ENCODE results near the gene U2AF1L4. TPM values are rescaled to one million over a fixed set of nuclear protein-coding genes. Genes with fewer than 3 reads are reported as not detected.
A peak's percentile ranks its signal among the peaks of the same experiment; 100 is the strongest.

U2AF1L4 gene
- total RNA-seq, 1 donor from 2014 or later = not detected

DNA sequence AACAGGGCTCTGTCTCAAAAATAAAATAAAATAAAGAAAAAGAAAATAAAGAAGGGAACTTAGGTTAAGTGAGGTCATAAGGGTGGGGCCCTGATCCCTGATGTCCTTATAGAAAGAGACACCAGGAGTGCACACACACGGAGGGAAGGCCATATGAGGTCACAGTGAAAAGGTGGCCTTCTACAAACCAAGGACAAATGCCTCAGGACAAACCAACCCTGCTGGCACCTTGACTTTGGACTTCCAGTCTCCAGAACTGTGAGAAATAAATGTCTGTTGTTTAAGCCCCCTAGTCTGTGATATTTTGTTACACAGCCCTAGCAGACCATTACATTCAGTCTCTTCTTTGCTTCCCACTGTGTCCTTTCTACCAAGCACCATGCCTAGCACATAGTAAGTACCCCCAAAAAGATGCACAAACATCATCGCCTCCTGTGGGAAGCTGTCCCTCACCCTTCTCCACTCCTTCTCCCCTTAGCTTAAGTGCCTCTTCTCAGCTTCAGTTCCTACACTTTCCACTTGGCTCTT lies 49.3 kb downstream of the U2AF1L4 start:
- intact Hi-C loops (cut with DNase I) = no loop called here
- Histone ChIP-seq H3K27me3 (no peaks in the 10 kb centered on the region), H3K36me3 (no peaks in the 10 kb centered on the region), H3K4me3 (no peak overlapping the region), H3K4me1 (no peaks in the 10 kb centered on the region), H3K27ac (no peak overlapping the region), H3K9me3 (no peaks in the 10 kb centered on the region)
- TF ChIP-seq, protein P1, sequence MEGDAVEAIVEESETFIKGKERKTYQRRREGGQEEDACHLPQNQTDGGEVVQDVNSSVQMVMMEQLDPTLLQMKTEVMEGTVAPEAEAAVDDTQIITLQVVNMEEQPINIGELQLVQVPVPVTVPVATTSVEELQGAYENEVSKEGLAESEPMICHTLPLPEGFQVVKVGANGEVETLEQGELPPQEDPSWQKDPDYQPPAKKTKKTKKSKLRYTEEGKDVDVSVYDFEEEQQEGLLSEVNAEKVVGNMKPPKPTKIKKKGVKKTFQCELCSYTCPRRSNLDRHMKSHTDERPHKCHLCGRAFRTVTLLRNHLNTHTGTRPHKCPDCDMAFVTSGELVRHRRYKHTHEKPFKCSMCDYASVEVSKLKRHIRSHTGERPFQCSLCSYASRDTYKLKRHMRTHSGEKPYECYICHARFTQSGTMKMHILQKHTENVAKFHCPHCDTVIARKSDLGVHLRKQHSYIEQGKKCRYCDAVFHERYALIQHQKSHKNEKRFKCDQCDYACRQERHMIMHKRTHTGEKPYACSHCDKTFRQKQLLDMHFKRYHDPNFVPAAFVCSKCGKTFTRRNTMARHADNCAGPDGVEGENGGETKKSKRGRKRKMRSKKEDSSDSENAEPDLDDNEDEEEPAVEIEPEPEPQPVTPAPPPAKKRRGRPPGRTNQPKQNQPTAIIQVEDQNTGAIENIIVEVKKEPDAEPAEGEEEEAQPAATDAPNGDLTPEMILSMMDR (IDR thresholded peaks at IDR 0.05) = no peak
- no peak for DNase-seq (ENCODE audit: low spot score in 2 of 2)

- peak; percentile 24 to 92 for DNase-seq (ENCODE audit: low spot score in 2 of 2)
- Histone ChIP-seq H3K4me1 (no peaks in the 10 kb centered on the region), H3K27me3 (no peaks in the 10 kb centered on the region), H3K36me3 (no peaks in the 10 kb centered on the region), H3K4me3 (no peak overlapping the region), H3K27ac (no peak overlapping the region), H3K9me3 (no peaks in the 10 kb centered on the region)
- intact Hi-C loops (cut with DNase I) = loop anchor here (1.0 to 2.0 kb wide), 2 partner anchors 22 to 243 kb away; partner anchors contain the start of gene LRFN3
- TF ChIP-seq, protein P1 (IDR thresholded peaks at IDR 0.05) = peak; percentile 95 to 97 (median 96)
Observed at GRCh38 chr19:35693835-35694599, 51.2 kb downstream of the U2AF1L4 start.

DNA sequence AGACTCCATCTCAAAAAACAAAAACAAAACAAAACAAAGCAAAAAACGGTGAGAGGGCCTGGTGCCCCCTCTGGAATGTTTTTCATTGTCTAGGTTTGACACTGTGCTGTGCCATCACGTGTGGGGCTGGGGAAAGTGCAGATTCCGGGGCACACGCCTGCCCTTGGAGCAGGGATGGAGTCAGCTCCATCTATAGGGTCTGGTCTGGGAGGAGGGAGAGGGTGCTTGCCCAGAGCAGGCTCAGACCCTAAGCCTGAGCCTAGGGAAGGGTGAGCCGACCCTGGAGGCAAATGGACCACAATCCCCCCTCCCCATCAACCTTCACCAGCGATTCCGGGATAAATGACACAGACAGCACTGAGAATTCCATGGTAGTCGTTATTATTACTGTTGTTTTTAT lies 51.8 kb downstream of the U2AF1L4 start:
- Histone ChIP-seq H3K27me3 (no peaks in the 10 kb centered on the region), H3K9me3 (no peaks in the 10 kb centered on the region), H3K27ac (no peak overlapping the region), H3K4me3 (no peak overlapping the region), H3K4me1 (no peaks in the 10 kb centered on the region), H3K36me3 (no peaks in the 10 kb centered on the region)
- intact Hi-C loops (cut with DNase I) = loop anchor here (1.0 to 2.0 kb wide), 2 partner anchors 23 to 243 kb away; partner anchors contain the start of gene LRFN3
- TF ChIP-seq, protein P1 (IDR thresholded peaks at IDR 0.05) = no peak
- no peak for DNase-seq (ENCODE audit: low spot score in 2 of 2)

Other genes with a start within 250 kb of the U2AF1L4 start
- gene DMKN, start 231.8 kb downstream of the U2AF1L4 start, total RNA-seq = 1.7 TPM
- not detected for gene SBSN, start 217.1 kb downstream of the U2AF1L4 start, total RNA-seq
- not detected for gene GAPDHS, start 212.0 kb downstream of the U2AF1L4 start, total RNA-seq
- gene TMEM147, start 199.8 kb downstream of the U2AF1L4 start, total RNA-seq = 99.7 TPM
- gene ATP4A, start 181.8 kb downstream of the U2AF1L4 start, total RNA-seq = not detected
- not detected for gene PMIS2, start 159.2 kb downstream of the U2AF1L4 start, total RNA-seq
- 1.9 TPM for gene HAUS5, start 132.7 kb downstream of the U2AF1L4 start, total RNA-seq
- gene RBM42, start 116.4 kb downstream of the U2AF1L4 start, total RNA-seq = 69.0 TPM
- 4.8 TPM for gene ETV2, start 103.7 kb downstream of the U2AF1L4 start, total RNA-seq
- 301 TPM for gene COX6B1, start 97.1 kb downstream of the U2AF1L4 start, total RNA-seq
- not detected for gene UPK1A, start 78.9 kb downstream of the U2AF1L4 start, total RNA-seq
- gene ZBTB32, start 40.9 kb downstream of the U2AF1L4 start, total RNA-seq = not detected
- 25.5 TPM for gene KMT2B, start 27.4 kb downstream of the U2AF1L4 start, total RNA-seq
- not detected for gene IGFLR1, start 3.0 kb downstream of the U2AF1L4 start, total RNA-seq
- 110 TPM for gene PSENEN, start 233 bp upstream of the U2AF1L4 start, total RNA-seq
- gene LIN37, start 3.2 kb upstream of the U2AF1L4 start, total RNA-seq = 29.9 TPM
- 265 TPM for gene HSPB6, start 11.6 kb upstream of the U2AF1L4 start, total RNA-seq
- 6.5 TPM for gene PROSER3, start 12.8 kb upstream of the U2AF1L4 start, total RNA-seq
- gene ARHGAP33, start 30.1 kb upstream of the U2AF1L4 start, total RNA-seq = 8.7 TPM
- gene PRODH2, start 67.4 kb upstream of the U2AF1L4 start, total RNA-seq = not detected
- not detected for gene NPHS1, start 107.1 kb upstream of the U2AF1L4 start, total RNA-seq
- not detected for gene KIRREL2, start 111.5 kb upstream of the U2AF1L4 start, total RNA-seq
- gene APLP1, start 123.2 kb upstream of the U2AF1L4 start, total RNA-seq = 0.21 TPM
- 3.7 TPM for gene NFKBID, start 155.1 kb upstream of the U2AF1L4 start, total RNA-seq
- not detected for gene HCST, start 157.1 kb upstream of the U2AF1L4 start, total RNA-seq
- 31.5 TPM for gene TYROBP, start 162.9 kb upstream of the U2AF1L4 start, total RNA-seq
- gene LRFN3, start 191.0 kb upstream of the U2AF1L4 start, total RNA-seq = 26.6 TPM
- 107 TPM for gene SDHAF1, start 249.8 kb upstream of the U2AF1L4 start, total RNA-seq

Data from ascending aorta (tissue), 2 donors.